ENCODE results near the gene SETD2.
"Not testable (repeated sequence)": the region's sequence is repeated elsewhere in the genome, so short reads cannot be mapped to it uniquely, and the experiment has no call there.

Gene SETD2

DNA sequence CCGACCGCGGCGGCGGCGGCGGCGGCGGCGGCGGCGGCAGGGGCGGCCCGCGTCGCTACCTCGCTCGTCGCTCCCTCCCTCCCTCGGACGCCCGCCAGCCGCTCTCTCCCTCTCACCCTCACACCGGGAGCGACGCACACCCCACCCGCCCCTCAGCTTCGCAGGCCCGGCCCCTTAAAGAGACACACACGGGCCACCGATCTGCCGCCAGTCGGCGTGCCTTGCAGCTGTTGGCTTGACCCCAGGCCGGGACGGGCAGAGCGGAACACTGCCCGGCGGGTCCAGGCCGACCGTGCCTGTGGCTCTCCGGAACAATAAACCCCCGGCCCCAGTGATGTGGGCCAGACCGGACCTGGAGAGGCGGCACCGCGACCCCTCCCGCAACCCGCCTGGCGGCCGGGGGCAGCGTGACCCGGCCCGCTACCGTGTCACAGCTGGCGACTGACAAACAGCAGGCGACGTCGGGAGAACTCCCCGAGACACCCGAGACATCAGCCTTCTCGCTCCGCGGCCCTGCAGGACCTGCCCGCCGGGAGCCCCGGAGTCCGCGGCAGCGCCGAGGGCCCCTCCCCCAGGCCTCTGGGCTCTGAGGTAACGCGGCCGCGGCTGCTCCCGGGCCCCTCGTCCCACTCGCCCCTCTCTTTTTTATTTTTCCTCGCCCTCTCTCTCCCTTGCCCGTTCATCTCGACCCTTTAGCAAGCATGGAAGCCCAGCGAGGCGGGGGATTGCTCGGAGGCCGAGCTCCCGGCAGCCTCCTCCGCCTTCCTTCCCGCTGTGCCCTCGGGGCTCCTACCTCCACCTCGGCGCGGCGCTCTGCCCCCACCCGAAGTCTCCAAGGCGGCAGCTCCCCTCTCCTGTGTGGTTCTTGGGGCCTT is at the start of gene SETD2:
SETD2 (minus strand) TSS at position 107 of the 875 bp plus-strand sequence. CDS start 189 bp downstream, outside the sequence.
- H3K4me3 ChIP-seq (ENCODE audit: low read depth, low read length): peak within 1 kb of the TSS; percentile 81

DNA sequence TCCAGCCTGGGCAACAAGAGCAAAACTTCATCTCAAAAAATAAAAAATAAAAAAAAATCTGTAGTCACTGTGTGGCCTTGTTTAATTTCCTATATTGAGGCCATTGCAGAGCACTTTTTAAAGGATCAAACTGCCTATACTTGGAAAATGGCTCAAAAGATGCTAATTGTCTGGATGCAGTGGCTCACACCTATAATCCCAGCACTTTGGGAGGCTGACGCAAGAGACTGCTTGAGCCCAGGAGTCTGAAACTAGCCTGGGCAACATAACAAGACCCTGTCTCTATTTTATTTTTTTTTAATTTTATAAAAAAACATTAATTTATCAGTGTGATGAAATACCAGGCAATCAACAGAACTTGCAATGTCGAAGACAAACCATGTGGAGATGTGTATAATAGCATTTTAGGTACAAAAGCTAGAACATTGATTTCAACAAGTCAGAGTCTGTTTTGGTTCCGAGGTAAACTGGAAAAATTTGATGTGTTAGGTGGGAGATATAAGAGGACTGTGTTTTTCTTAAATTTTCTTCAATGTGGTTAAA is 47.0 kb upstream of the SETD2 start:
- H3K4me3 ChIP-seq (ENCODE audit: low read depth, low read length): no peak overlapping the region

DNA sequence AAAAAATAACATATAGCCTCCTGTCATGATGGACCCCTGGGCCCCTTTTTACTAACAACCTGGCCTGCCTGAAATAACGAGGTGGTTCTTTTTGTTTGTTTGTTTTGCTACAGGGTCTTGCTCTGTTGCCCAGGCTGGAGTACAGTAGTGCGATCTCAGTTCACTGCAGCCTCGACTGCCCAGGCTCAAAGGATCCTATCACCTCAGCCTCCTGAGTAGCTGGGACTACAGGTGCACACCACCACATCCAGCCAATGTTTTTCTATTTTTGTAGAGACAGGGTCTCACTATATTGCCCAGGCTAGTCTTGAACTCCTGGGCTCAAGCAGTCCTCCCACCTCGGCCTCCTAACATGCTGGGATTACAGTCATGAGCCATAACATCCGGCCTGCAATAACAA is 42.1 kb upstream of the SETD2 start:
- not testable (repeated sequence) for H3K4me3 ChIP-seq (ENCODE audit: low read depth, low read length)

DNA sequence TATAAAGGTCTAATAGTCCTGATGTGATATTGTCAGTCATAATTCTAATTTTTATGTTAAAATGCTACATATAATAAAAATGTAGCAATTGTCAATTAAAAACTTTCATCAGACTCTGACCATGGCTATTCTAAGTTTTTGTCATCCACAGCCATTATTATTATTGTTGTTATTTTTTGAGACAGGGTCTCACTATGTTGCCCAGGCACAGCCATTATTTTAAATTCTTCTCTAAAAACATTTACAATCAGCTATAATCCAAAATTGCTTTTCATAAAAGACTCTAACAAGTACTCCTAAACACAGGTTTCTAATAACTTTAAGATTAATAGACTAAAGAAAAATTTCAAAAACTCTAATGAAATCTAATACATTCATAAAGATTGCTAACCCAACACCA is 41.0 kb upstream of the SETD2 start:
- no peak overlapping the region for H3K4me3 ChIP-seq (ENCODE audit: low read depth, low read length)

DNA sequence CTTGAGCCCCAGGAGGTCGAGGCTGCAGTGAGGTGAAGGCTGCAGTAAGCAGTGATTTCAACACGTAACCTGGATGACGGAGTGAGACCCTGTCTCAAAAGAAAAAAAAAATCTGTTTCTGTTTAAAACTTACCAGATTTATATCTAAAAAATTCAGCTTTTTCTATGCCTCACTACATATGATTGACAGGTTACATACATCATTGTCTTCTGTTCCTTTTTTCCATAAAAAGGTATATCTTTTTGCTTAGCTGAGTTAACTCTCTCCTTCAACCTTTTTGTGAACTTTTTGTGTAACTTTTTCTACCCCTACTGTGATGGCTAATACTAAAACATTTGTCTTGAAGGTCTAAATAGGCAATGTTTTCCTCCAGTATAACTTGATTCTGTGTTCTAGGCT is 38.6 kb upstream of the SETD2 start:
- H3K4me3 ChIP-seq (ENCODE audit: low read depth, low read length): no peak overlapping the region

DNA sequence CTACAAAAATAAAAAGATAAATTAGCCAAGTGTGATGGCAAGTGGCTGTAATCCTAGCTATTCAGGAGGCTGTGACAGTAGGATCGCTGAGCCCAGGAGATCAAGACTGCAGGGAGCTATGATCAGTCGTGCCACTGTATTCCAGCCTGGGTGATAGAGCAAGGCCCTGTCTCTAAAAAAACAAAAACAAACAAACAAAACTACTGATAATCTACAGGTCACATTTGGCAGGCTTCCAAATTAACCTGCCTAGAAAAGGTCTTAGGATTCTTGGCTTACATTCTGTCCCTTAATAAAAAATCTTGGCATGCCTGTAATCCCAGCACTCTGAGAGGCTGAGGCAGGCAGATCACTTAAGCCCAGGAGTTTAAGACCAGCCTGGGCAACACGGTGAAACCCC is 33.4 kb upstream of the SETD2 start:
- no peak overlapping the region for H3K4me3 ChIP-seq (ENCODE audit: low read depth, low read length)

DNA sequence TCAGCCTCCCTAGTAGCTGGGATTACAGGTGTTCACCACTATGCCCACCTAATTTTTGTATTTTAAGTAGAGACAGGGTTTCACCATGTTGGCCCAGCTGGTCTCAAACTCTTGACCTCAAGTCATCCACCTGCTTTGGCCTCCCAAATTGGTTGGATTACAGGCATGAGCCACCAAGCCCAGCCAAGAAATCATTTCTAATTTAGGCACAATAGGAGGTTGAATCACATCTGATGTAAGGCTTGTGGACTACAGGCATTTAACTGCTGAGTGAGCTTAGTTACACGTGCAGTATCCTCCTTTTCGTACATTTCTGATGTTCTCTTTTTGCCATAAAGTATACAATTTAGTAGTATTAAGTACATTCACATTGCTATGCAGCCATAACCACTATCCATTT is 31.1 kb upstream of the SETD2 start:
- no peak overlapping the region for H3K4me3 ChIP-seq (ENCODE audit: low read depth, low read length)

DNA sequence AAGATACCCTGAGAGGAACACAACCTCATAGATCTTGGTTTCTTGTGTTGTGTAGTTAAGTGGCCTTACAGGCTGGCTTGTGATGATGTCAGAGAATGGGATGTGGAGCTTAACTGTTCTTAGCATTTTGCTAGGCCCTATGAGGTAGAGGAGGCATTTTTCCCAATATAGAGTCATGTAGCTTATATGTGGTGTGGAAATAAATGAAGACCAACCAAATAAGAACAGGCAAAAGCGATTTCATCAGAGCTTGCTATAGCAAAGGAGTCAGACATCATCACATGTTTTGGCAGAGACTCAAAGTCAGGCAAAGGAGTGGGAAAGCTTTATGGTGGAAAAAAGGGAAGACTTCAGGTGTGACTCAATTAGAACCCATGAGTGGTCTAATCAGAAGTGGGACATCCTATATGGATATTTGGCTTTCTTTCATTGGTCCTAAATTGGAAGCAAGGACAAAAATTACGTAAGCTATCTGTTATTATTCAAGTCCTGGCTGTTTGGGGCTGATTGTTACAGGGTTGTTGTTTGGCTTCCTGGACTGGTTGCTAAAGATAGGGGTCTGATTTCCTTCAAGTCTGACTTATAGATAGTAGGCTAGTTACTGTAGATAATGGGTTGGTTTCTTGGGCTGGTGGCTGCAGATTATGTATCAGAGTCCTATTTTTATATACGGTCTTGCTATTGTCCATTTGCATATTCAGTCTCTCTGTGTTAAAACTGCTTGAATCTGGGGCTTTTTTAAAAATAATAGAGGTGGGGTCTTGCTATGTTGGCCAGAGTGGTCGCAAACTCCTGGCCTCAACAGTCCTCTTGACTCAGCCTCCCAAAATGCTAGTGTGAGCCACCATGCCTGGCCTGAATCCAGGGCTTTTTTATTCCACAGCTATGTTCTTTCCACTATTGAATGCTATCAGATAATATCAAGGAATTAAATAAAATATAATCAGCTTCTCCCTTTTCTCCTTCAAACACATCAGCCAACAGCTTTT is 30.3 kb upstream of the SETD2 start:
- no peak overlapping the region for H3K4me3 ChIP-seq (ENCODE audit: low read depth, low read length)

DNA sequence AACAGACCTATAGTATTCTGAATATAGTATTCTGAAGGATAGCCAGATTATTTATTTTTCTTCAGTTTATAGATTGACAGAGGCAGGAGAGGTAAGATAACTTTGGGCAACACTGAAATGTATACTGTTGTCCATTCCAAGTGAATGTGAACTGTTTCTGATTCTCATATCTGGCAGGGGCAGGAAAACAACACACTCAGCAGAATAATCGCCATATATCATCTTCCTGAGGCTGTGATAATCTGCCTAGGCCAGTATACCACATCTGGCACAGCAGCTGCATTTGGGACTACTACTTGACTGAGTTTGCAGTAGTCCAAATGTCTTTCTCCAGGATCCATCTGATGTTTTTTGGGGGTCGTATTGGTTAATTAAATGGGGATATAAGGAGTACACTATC is 22.4 kb upstream of the SETD2 start:
- no peak overlapping the region for H3K4me3 ChIP-seq (ENCODE audit: low read depth, low read length)

DNA sequence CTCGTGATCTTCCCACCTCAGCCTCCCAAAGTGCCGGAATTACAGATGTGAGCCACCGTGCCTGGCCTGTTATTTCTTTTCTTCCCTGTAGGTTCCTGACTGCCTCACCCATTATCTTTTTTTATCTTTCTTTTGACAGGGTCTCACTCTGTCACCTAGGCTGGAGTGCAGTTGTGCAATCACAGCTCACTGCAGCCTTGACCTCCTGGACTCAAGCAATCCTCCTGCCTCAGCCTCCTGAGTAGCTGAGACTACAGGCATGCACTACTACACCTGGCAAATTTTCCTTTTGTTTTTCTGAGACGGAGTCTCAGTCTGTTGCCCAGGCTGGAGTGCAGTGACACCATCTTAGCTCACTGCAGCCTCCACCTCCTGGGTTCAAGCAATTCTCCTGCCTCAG is 17.8 kb upstream of the SETD2 start:
- not testable (repeated sequence) for H3K4me3 ChIP-seq (ENCODE audit: low read depth, low read length)

DNA sequence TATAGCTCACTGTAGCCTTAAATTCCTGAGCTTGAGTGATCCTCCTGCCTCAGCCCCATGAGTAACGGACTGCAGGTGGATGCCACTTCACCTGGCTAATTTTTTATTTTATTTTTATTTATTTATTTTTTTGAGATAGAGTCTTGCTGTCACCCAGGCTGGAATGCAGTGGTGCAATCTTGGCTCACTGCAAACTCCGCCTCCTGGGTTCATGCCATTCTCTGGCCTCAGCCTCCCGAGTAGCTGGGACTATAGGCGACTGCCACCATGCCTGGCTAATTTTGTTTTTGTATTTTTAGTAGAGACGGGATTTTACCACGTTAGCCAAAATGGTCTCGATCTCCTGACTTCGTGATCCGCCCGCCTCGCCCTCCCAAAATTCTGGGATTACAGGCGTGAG is 16.1 kb upstream of the SETD2 start:
- not testable (repeated sequence) for H3K4me3 ChIP-seq (ENCODE audit: low read depth, low read length)

DNA sequence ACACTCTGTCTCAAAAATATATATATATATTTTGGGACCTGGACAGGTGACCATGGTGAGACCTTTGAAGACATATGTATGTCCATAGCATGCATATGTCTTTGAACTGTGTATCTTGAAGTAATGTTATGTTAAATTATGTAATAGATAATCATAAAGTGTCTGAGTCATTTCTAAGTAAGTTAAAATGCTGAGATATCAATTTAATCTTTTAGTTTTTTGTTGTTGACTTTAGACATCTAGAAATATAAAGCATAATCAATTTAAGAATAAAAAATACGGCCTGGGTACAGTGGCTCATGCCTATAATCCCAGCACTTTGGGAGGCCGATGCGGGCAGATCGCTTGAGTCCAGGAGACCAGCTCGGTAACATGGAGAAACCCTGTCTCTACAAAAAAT is 12.7 kb upstream of the SETD2 start:
- H3K4me3 ChIP-seq (ENCODE audit: low read depth, low read length): no peak overlapping the region

GRCh38 chr3:47163169-47164006 is 525 bp downstream of the SETD2 start:
- peak overlapping the region; percentile 81 for H3K4me3 ChIP-seq (ENCODE audit: low read depth, low read length)

- H3K4me3 ChIP-seq (ENCODE audit: low read depth, low read length): peak overlapping the region; percentile 81
These were observed 1.2 kb downstream of the SETD2 start for GRCh38 chr3:47162697-47163168.

DNA sequence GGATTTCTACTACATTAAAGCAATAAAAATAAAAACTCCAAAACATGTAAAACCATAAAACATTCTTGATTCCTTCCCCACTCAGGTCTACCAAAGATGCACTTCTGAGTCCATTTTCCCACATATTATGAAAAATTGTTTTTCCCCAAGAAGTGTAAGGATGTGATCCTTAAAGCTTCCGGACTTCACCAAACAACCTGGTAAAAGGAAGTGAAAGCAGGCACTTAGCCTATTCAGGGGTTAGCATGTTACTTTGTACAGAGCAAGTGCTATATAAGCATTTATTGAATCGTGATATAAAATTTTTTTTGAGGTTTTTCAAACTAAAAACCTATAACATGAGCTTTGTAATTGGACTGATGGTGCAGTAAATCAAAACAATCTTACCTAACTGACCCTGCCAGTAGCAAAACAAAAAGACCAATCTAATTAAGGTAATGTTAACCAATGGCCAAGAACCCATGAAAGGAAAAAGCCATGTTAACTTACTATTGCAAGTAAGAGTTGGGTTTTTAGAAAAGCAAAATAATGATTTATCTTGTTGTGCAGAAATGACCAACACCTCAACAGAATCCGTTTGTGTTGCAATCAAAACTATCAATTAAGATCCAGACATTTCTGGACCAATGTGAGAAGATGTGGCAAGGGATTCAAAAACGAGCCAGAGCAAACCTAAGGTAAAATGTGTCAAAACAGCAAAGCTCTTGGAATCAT is 1.8 kb downstream of the SETD2 start:
- H3K4me3 ChIP-seq (ENCODE audit: low read depth, low read length): peak overlapping the region; percentile 81

DNA sequence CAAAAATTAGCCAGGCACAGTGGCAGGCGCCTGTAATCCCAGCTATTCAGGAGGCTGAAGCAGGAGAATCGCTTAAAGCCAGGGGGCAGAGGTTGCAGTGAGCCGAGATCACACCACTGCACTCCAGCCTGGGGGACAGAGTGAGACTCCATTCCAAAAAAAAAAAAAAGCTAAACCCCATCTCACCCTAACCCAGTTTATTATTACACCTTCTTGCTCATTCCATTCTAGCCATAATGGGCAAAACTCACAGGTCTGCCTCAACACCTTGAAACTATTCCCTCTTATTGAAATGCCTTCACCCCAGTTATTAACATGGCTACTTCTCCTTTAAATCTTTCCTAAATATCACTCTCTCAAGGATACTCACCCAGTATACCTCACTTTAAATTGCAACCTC is 4.1 kb downstream of the SETD2 start:
- H3K4me3 ChIP-seq (ENCODE audit: low read depth, low read length): no peak overlapping the region

DNA sequence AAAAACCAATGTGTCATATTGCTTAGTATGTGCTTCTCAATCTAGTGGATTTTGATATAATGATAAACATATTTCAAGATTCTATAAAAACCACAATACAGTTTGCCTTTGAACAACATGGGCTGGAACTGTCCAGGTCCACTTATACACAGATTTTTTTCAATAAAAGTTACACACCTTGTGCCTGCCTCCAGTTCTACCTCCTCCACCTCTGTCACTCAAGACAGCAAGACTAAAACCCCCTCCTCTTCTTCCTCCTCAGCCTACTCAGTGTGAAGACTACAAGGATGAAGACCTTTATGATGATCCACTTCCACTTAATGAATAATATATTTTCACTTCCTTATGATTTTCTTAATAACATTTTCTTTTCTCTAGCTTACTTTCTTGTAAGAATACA is 5.7 kb downstream of the SETD2 start:
- no peak overlapping the region for H3K4me3 ChIP-seq (ENCODE audit: low read depth, low read length)

- no peak overlapping the region for H3K4me3 ChIP-seq (ENCODE audit: low read depth, low read length)
These were observed 7.5 kb downstream of the SETD2 start for GRCh38 chr3:47156396-47156795.

DNA sequence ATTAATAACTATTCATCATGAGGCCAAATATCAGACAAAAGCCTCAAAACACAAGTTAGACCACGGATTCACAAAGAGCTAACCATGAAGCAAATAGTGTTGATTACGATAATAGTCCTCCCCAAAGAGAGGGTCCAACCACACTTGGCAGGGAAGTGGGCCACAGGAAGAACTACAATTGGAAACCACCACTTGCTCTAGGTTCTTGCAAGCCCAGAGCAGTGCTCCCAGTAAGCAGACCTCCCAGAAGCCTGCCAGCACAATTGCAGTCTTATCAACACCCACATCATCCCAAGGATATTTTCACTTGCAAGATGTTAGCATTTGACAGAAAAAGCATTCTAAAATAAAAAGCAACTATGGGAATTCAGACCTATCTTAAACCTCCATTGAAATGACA is 11.3 kb downstream of the SETD2 start:
- H3K4me3 ChIP-seq (ENCODE audit: low read depth, low read length): no peak overlapping the region

- H3K4me3 ChIP-seq (ENCODE audit: low read depth, low read length): no peak overlapping the region
These were observed 12.1 kb downstream of the SETD2 start for GRCh38 chr3:47151836-47152235.
